GM19193 (cell line): ENCODE results near the gene NEMP2.

ENCODE experiments used
- POLR2A ChIP-seq: IDR thresholded peaks from 4 replicates; pipeline ENCODE4 v1.6.1; 2011; ENCODE audit not compliant: insufficient read depth, insufficient read length; ENCODE audit errors: extremely low read depth

NEMP2 gene

DNA sequence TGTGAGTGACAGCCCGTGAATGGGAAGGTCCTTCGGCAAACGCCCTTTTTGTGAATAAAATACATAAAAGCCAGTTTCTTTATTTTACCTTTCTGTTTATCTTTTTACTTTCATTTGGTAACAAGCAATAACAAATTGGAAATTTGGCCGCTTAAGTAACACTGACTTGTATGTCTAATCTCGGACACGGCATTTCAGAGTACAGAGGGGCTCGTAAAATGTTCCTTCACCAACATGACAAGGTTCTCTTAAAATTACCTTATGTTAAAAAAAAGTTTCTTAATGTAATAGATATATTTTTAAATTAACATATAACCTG is 558 bp upstream of the NEMP2 start:
- no peak for TF ChIP-seq POLR2A

DNA sequence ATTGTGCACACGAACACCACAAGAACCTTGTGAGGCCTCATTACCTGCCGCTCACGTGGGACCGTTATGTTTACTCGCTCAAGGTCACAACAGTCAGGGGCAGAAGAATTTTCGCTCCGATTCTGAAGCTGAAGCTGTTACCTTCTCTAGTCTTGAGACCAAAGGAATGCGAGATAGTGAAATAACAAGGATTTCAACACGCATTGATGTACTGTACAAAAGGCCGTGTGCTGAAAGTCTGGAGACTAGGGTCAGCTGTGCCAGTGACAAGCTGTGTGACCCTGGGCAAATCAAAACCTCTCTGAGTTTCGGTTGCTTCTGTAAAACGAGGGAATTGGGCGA is 583 bp downstream of the NEMP2 start:
- TF ChIP-seq POLR2A = no peak

DNA sequence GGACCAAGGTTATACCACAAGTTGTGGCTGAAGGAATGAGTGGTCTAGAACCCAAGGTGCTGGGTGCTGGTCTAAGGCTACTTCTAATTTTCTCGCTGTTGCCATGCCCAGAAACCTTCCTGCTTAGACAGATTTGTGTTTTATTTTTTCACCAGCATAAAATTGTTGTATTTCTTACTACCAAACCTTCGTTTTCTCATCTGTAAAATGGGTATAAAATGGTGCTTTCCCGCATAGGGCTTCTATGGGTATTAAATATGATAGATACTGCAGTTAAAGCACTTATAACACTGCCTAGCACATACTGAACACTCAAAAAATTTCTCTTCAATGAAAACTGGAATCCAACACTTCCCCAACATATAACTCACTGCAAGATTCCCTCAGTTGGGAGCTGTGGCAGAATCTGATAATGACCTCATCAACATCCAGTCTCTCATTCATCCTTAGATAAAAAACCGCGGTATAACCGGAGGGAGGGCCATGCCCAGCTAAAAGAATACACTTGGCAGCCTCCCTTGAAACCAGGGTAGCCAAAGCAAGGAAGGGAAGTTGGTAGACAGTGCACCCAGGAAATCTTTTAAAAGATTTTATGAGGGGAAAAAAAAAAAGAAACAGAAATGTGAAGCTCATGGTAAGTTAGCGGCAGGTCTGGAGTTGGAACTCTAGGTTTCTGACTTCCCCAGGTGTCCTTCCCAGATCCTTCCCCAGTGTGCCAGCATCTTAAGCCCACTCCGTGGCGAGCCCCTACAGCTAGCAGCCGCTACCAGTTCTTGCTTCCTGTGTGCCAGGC is 1.2 kb downstream of the NEMP2 start:
- no peak for TF ChIP-seq POLR2A

GRCh38 chr2:190532581-190532980 is 1.9 kb downstream of the NEMP2 start:
- no peak for TF ChIP-seq POLR2A

GRCh38 chr2:190530248-190530900 is 4.1 kb downstream of the NEMP2 start:
- TF ChIP-seq POLR2A = no peak

- no peak for TF ChIP-seq POLR2A
Observed at GRCh38 chr2:190529486-190530247, 4.9 kb downstream of the NEMP2 start.

- TF ChIP-seq POLR2A = no peak
Observed at GRCh38 chr2:190528521-190529001, 6.0 kb downstream of the NEMP2 start.

- TF ChIP-seq POLR2A = no peak
Observed at GRCh38 chr2:190527918-190528317, 6.6 kb downstream of the NEMP2 start.

DNA sequence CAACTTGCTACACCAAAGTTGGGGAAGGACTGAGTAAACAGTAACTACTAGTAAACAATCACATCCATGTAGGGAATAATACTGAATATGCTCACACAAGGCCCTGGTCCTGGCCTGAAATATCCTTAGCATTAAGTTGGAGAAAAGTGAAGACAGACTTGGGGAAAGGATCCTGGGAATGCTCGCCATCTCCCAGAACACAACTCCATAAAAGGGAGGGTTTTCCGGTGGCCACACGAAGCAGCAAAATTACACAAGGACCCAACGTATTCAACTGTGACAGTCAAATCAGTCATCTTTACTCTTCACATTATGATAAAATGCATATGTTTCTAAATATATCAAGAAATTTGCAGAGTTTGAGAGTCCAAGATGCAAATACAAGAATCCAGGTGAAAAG is 7.3 kb downstream of the NEMP2 start:
- no peak for TF ChIP-seq POLR2A

DNA sequence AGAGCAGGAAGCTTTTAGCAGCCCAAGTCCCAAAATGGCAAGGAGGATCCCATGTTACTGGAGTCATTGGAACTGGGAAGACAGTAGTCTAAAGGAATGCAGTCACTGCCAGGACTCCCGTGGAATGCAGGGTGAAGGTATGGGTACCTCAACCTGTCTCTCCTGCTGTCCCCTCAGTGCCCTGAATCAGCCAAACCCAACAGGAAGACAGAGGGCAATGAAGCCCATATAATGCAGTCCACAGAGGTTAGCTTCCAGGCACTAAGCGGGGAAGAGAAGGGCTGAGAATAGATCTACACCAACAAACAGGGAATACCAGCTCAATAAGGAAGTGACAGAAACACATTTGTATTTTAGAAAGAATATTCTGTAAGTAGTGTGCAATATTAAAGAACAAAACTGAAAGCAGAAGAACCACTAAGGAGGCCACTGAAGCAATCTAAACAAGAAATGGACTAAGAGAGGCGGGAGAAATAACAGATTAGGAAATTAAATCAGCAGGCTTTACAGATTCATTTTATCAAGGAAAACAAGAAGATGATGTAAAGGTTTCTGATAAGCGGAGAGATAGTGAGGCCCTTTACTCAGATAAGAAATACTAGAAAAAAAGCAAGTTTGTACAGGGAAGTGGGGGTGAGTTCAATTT is 8.3 kb downstream of the NEMP2 start:
- no peak for TF ChIP-seq POLR2A

DNA sequence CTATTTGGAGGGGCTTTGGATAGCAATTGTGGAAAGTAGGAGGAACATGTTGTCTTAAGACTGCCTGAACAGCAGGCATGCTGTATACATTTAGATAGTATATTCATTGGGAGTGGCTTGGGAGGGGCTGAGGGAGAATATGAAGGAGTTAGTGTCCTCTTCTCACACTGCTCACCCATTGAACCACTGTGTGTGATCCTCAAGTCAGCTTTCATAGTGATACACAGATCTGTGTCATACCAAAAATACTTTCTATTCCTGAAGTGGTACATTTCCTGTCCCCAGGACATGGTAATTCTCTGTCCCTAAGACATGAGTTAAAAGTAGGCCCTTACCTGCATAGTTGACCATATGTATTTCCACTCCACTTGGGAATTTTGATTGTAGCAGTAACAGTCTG is 9.6 kb downstream of the NEMP2 start:
- TF ChIP-seq POLR2A = no peak

- TF ChIP-seq POLR2A = no peak
Observed at GRCh38 chr2:190519975-190520767, 14.4 kb downstream of the NEMP2 start.

DNA sequence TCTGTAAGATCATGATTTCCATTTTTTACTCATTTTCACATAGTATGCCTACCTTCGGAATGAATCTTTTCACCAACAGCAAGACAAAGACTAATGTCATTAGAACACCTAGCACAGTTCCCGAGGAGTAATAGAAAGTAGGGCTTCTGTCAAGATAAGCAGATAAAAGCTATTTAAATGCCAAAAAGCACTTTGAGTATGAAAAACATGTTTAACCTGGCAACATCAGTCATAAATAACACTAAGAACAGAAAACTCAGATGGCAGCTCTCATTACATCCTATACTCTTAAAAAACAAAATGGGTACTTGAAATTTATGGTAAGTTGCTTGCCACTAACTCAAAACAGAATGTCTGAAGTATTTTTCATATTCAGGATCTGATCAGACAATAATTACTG is 17.1 kb downstream of the NEMP2 start:
- no peak for TF ChIP-seq POLR2A

DNA sequence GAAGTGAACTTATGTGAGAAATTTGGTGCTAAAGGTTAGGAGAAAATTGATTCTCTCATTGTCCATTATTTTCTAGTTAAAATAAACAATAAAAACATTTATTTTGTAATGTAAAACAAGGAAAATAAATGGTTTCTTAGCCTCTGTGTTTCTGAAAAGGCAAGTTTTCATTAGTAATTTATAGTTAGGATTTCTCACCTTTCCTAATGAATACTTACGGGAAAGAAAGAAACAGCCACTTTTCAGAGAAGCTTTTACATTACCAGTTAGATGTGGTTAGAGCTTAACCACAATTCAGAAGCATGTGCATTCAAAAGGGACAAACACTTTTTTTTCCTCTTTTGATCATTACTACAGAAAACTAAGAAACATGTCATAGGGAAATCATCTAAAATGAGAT is 18.8 kb downstream of the NEMP2 start:
- no peak for TF ChIP-seq POLR2A
